Fibroblast of upper back skin (primary cell): Measurements from ENCODE around the gene SMYD3.

ENCODE experiments used
- DNase-seq: peaks from one replicate; pipeline ENCODE4 v3.0.0-alpha.2; 2013

SMYD3 gene

DNA sequence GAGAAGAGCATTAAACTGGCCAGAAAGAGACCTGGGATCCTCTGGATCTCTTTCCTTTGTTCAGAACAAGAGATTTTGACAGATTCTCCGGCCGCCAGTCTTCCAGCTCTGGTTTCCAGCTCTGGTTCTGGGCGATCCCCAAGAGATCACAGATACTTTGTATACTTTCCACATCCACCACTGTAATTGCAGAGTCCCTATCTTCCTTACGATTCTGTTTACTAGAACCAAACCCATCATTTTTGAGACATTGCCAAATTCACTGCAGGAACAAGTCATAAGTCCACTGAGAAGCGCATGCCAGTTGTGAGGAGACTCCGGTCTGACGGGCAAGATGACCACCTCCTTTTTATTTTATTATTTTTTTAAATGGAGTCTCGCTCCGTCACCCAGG is 505.2 kb downstream of the SMYD3 start:
- no peak for DNase-seq

DNA sequence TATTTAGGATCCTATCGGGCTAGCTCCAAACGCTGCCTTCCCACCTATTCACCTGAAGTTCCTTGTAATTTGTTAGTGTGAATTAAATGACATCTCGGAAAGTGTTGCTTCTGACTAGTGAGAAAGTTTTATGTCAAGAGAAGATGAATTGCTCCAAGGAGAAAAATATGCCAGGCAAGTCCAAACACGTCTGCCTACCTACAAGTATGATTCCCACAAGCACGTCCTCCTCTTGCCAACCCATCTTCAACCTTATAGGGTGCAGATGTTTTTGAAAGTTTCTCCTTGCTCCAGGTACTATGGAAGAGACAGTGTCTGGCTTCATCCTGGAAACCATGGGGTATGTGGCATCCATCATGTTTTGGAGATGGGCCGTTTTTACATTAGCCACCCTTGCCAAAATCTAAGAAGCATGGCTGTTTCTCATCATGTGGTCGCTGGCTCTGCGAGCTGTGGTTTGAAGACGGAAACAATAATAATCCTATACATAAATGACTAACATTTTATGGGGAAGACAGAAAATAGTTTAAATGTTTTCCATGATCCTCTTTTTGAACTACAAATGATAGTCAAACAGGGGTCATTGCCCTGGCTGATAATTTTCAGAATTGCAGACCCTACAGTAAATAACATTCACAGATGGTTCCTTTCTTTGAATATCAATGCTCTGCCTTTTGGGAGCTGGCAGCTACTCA is 505.8 kb downstream of the SMYD3 start:
- DNase-seq = peak; percentile 96

DNA sequence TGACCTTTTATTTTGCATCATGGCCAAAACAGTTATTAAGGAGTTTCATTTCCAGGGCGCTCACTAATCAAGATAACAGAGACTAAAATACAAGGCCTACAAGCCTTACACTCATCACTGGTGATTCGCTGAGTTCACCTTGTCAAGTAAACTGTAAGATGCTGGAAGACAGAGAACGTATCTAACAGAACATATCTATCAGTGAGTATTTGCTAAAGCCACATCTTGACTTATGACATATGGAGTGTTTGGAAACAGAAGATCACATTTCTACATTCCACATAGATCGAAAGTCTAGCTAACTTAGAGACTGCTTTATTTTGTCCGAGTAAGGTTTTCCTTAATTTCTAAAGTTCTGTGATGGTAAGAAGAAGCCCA is 506.5 kb downstream of the SMYD3 start:
- peak; percentile 31 for DNase-seq

DNA sequence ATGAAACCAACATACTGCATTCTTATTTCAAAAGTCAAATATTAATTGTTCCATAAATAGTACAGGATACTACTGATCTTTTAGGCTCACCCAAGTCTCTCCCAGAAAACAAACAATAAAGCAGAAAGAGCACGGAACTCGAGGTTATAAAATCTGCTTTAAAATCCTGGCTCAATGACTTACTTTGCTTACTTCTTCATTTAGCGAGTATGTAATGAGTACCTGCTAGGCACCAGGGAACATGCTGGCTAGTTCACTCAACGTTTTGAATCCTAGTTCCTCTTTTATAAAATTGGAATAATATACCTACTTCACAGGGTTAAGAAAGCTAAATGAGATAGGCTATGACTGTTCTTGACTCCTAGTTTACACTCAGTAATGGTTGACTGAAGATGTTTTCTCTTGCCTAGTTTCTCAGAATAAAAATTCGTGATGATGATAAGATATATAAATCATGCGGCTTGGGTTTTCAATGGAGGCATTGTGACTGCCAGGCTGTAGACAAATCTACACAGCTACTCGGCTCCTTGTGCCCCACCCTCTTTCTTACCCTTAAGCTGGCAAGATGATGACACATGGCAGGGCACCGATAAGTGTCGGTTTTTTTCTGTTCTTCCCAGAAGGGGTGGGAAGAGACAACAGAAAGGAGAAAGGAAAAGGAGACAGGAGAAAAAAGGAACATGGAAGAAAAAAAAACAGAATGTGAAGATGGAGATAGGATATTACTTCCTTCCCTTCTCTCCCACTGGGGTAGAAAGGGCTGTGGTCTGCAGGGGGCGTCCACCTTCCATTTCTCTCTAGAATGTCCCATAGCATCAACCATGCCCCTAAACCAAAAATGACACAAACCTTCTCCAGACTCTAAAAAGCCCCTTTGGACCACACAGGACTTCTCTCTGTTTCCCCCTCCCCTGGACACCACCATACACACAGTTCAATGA is 507.1 kb downstream of the SMYD3 start:
- no peak for DNase-seq

DNA sequence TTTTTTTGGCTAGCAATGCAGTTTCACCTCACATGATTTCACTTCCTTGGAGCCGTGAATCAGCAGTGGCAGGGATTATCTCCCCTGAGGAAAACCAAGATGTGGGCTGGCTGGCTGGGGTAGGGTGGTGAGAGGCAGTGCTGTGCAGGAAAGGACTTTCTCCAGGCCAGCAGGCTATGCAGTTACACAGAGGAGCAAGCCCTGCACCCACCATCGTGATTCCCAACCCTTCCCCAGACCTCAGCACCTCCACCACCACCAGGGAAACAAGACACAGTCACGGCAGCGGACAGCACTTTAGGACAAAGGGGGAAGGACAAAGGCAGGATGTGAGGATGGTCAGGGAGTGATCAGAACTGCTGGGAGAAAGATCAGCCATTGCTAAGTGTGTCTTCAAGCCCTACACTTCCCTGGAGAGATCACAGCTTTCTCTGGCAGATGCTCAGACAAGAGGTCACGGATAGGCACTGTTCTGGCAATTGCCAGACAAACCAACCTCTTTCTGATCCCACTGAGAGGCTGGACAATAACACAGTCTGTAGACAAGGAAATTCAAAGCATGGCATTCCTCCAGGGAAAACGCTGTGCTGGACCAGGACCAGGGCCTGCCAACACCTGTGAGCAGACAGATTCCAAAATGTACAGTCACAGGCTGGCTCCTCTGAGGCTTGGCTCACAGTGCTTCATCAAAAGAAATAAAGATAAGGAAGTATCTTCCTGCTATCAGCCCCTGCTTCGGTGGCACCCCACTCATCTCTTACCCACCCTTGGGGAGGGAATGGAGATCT is 509.4 kb downstream of the SMYD3 start:
- DNase-seq = peak; percentile 74

DNA sequence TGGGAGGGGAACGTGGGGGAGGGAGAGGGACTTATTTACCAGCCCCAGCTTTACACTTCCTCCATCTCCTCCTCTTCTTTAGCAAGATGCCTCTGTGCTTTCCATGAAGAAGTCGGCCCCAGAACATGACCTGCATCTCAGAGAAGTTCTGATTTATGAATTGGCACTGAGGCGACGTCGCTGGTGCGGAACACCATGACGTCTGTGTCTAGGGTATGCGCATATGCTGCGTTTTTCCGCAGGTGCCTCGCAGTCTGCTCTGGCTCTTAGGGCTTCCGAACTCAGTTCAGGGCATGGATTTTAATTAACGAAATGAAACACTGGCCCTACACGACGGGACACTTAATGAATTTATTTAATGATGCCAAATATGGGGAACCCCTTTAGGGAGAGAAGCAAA is 510.3 kb downstream of the SMYD3 start:
- DNase-seq = no peak

DNA sequence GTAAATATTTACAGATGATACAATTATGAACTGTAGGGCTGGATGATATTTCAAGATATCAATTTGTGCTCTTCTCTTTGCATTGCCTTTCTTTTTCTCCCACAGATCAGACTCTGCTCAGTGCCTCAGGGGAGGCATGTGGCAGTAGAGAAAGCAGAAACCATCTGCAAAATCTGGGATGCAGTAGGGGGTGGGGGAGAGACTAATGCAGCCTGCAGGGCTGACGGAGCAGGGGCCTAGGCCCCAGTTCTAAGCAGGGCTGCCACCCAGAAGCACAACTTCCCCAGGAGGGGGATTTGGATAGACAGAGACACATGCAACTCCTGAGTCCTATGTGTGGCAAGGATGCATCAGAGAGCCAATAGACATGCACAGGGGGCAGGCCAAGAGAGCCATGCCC is 511.6 kb downstream of the SMYD3 start:
- no peak for DNase-seq

DNA sequence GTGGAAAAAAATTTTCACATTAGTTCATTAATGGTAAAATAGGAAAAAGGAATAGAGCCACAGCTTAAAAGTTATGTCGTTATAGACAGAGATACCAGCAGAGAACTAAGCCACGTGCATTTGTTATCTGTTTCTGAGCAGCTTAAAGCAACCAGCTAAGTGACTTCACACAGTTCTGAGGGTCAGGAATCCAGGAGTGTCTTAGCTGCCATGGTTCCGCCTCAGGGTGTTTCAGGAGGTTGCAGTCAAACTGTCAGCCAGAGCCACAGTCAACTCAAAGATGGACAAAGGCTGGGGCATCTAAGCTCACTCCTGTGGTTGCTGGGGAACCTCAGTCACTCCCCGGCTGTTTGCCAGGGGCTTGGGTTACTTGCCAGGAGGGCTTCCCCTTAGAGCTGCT is 515.8 kb downstream of the SMYD3 start:
- DNase-seq = no peak

DNA sequence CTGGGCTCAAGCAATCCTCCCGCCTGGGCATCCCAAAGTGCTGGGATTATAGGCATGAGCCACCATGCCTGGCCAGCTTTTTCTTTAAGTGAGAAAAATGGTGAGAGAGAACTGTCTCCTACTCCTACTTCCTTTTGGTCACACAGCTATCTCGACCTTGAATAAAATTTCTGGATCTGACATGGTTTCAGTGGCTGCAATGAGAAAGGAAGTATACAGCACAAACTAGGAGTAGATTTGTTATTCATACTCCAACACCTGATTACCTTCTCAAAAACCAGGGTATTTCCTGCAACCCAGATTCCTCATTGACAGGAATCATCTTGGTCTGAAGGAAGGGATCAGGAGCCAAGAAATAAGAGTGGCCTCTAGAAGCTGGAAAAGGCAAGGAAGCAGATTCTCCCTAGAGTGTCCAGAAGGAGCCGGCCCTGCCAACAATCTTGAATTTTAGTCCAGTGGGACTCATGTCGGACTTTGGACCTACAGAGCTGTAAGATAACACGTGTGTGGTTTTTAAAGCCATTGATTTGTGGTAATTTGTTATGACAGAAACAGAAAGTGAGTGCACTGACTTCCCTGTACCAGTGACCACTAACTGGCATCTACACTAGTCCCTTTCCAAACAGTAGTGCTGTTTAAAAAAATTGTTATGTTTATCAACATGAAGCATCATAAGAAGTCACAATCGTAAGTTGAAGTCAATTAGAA is 516.6 kb downstream of the SMYD3 start:
- DNase-seq = no peak

DNA sequence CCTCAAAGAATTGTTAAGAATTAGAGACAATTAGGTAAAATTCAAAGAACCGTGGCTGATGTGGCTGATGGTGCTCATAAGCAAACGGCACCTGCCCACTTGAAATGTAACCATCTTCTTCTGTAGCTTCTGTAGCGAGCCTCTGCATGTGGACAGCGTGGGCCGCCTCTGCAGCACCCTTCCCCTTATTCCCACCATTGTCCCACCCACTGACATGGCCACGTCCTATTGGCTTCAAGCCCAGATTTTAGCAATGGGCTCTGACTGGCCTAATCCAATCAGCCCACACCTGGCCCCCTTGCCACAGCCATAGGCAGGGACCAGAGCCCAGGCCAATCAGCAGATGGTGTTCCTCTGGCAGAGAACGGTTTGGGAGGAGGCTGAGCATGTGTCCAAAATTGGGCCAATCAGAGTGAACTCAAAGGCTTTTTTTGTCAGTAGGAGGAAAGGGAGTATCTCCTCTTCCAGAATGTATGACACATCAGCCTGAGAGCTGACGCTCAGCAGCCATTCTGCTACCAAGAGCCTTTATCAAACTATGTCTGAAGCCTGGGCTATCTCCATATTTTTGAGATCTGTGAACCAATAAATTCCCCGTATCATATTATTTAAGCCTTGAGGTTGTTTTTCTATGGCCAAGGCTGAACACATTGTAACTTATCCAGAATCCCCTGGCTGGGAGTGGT is 518.5 kb downstream of the SMYD3 start:
- no peak for DNase-seq

DNA sequence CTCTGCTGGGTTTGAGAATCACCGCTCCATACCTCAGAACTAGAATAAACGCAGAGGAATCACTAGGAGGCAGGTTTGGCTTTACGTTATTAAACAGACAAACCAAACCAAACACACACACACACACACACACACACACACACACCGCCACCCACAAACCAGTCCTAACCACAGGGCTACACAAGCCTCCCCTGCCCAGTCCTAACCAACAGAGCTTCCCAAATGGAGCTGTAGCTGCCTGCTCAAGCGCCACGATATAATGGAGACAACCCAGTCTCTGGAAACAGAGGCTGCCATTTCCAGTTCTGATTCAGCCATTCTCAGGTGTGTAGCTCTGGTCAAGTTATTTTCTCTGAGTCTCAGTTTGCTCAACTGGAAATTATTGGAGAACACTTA is 519.1 kb downstream of the SMYD3 start:
- no peak for DNase-seq

DNA sequence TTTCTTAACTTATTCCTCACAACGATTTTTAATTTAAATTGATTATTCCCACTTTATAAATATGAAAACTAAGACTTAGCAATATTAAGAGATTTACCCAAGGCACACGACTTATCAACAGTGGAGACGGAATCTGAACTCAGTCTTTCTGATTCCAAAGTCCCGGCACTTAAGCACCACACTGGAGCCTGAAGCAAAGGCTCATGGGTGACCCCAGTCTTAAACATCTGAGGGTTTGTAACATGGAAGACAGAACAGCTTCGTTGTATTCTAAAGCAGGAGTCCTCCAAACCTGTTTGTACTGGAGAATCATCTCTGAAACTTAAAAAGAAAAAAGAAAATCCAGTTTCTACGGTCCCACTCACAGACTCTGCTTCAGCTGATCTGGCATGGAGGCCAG is 519.5 kb downstream of the SMYD3 start:
- no peak for DNase-seq

DNA sequence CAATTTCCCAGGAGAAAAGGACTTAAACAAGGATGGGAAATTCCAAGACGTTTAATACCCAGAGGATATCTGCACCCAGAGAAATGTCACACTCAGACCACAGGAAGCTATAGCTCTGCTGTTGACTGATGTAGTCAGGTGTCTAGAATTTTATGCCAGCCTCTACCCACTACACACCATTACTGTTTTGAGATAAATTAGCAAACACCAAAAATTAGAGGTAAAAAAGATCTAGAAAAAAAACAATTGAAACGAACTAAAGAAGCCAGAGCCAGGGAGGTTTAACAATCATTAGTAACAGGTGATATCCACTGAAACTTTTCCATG is 519.9 kb downstream of the SMYD3 start:
- no peak for DNase-seq

DNA sequence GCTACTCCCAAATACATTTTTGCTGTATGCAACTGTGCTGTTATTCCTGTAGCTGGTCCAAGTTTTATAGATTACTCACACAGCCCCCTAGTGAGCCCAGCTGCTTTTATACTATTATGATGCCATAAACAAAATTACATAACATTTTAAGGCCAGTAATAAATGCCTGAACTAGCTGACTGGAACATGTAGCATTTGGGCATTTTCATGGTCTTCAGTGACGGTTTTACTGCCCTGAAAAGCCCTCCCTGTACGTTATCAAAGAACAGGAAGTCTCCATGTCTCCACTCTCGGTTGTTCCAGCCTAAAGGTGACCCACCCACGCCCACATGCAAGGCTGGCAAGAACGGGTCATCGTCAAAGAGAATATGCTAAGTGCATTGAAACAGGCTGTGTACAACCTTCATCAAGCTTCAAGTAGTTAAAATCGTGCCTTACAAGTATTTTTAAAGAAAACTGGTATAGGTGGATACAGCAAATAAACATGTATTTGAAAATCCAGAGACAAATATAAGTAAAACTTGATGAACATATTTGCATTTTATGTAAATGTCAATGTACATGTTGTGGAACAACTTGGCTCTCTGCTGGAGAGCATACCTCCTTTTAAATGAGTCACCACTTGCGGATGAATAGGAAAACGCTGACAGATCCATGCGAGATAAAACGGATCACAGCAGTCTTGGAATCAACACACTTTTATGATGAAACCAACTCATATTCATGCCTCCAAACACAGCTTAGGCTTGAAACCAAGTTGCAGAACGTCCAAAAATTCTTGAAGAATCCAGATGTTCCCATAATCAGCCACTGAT is 520.5 kb downstream of the SMYD3 start:
- DNase-seq = peak; percentile 94

DNA sequence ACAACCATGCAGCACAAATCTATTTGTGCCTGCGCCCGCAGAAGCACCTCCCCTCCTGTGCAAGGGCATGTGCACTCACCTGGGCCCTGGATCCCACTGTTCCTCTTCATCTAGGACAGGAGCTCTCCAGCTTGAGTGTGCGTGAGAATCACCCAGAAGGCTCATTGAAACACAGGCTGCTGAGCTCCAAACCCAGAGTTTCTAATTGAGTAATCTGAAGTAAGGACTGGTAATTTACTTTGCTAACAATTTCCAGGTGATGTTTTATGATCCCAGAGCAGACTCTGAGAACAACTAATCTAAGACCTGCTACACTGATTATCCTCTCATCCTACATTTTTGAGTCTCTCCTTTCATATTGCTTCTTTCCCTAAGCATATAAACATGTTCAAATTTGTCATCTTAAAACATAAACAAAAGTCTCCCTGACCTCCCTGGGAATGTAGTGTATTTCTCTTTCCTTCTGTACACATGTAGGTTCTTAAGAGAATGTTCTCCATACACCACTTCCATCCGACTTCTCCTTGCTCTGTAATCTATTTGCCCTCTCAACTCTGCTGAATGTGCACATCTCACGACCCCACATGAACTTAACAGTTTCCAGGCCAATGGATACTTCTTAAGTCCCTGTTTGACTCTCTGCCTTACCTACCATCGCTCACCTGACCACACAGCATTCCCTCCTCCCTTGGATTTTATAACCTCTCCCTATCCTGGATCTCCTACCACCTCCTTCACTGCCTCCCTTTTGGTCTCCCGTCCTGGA is 522.5 kb downstream of the SMYD3 start:
- DNase-seq = no peak

DNA sequence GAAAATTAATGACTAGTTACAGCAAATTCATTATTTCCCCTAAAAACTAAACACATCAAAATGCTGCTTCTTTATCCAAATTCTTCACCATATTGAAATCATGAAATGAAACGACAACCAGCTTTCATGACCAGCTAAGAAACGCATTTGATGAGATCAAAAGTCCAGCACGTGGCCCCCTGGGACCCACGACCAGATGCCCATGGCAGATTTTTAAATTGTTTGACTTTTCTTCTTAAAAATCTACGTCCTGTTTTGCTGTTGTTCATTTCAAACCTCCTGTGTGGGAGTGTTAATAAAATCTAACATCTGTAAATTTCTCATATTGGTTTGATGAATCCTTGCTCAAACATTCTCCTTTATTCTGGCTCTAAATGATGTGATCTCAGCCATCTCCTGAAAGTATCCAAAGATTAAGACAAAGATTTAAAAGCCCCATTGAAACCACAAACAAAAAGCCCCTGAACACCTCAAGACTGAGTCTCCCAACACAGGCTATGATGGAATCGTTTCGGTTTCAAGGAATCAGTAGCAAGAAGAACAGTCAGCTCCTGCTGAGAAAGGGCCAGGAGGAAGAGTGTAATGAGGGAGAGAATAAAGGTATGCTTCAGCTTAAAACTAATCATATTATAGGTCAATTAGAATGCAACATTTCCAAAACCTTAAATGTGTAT is 523.6 kb downstream of the SMYD3 start:
- DNase-seq = peak; percentile 28

DNA sequence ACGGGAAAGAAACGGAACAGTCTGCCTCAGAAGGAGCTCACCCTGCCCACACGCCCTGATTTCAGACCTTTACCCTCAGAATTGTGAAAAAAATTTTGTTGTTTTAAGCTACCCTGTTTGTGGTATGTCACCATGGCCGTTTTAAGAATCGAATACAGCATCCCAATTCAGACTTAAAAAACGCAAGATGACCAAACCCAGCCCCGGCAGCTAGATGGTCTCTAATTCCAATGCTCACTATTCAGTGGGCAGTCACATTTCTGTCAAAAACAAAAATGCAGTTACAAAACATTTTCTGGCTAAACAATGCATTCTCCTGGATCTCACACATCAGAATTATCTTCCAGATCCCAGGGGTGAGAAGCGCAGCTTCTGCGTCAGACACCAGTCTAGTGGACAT is 527.5 kb downstream of the SMYD3 start:
- DNase-seq = no peak

DNA sequence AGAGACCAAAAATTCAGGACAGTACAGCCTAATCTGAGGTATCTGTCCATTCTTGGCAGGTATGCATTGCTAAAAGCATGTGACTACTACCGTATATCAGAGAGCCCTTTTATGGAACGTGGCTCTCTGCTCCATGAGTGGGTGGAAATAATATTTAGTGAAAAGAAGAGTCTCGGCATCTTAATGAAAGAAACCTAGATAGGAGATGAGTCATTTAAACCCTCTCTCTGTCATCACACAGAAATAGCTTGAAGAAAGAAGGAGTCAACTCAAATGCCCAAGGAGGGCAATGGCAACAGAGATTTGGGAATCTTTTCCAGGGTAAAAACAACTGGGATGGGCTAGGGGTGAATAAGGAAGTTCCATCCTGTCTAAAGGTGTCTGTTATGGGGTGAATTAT is 528.2 kb downstream of the SMYD3 start:
- peak; percentile 40 for DNase-seq

DNA sequence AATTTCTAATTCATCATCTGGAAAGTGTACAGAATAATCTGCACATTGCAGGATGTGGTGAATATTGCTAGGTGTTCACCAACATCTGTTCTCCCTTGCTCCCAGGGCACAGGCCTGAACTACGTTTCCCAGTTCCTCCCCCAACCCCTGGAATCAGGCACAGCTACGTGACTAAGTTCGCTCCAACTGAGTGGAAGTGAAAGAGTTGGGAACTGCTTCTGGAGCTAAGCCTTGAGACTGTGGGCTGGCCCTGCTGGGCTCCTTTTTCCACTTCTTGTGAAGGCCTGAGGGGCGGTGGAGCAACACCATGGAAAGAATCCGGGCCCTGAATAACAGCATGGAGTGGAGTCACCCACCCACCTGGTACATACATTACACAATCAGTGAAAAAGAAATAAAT is 534.6 kb downstream of the SMYD3 start:
- DNase-seq = peak; percentile 82

DNA sequence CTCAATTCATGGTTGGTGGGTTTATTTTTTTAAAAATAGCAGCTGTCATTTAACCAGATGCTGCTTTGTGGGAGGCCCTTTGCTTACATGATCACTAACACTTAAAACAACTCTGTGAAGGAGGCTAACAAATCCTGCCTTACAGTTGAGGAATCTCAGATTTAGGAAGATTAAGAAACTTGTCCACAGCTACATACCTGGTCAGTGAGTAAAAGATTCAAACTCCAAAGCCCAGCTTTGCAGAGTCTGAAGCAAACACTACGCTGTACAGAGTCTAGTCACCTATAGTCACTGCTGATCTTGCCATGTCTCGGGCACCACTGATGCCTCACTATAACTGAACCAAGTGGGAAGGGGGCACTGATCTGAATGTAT is 535.4 kb downstream of the SMYD3 start:
- peak; percentile 76 for DNase-seq
